ENCODE data around the gene STT3B. TPM values are rescaled to one million over a fixed set of nuclear protein-coding genes. Genes with fewer than 3 reads are reported as not detected.
A peak's percentile ranks its signal among the peaks of the same experiment; 100 is the strongest.

The STT3B gene
- total and polyA plus RNA-seq, 2 of the 13 experiments (the other 11 are each of a cell fraction or from before 2014, with no cell fraction given), result 85.0 to 205 TPM

DNA sequence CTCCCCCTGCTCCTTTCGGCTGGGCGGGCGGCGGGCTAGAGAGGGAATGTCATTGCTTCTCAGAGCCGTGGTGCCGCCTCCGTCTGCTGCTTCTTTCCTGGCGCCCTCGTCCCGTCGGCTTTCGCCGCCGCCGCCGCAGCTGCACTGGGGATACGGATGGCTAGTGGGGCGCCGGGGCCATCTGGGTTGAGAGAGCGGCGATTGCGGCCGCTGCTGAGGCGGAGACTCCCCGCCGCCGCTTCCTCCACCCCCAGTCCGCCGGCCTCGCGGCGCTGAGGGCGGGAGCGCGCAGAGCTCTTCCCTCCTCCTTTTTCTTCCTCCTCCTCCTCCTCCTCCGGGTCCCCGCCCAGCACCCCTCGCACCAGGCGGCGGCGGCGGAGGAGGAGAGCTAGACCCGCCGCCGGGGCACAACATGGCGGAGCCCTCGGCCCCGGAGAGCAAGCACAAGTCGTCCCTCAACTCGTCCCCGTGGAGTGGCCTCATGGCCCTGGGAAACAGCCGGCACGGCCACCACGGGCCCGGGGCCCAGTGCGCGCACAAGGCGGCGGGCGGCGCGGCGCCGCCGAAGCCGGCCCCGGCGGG lies at the start of gene STT3B (continued):
- TF ChIP-seq, protein P1, sequence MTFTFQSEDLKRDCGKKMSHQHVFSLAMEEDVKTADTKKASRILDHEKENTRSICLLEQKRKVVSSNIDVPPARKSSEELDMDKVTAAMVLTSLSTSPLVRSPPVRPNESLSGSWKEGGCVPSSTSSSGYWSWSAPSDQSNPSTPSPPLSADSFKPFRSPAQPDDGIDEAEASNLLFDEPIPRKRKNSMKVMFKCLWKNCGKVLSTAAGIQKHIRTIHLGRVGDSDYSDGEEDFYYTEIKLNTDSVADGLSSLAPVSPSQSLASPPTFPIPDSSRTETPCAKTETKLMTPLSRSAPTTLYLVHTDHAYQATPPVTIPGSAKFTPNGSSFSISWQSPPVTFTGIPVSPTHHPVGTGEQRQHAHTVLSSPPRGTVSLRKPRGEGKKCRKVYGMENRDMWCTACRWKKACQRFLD (CRISPR knock-in tag; IDR thresholded peaks at IDR 0.05; ENCODE audit: borderline replicate concordance), result no peak
- TF ChIP-seq ZBTB20 (CRISPR knock-in tag; IDR thresholded peaks at IDR 0.05; ENCODE audit: borderline replicate concordance, low read depth), result no peak
- no peak for TF ChIP-seq ZNF367 (CRISPR knock-in tag; IDR thresholded peaks at IDR 0.05; ENCODE audit: borderline replicate concordance)
- TF ChIP-seq ZNF484 (CRISPR knock-in tag; IDR thresholded peaks at IDR 0.05; ENCODE audit: borderline replicate concordance, low read depth), result no peak
- 0 out of 2 replicates have a peak, but pooled peaks have one; percentile 19 for TF ChIP-seq HDAC2 (CRISPR knock-in tag; IDR thresholded peaks at IDR 0.05)
- TF ChIP-seq ZFP36 (IDR thresholded peaks at IDR 0.05; ENCODE audit: borderline replicate concordance, low read depth, low read length, partially characterized antibody), result no peak
- TF ChIP-seq ZNF607 (CRISPR knock-in tag; IDR thresholded peaks at IDR 0.05; ENCODE audit: borderline replicate concordance), result no peak
- TF ChIP-seq, protein P2, sequence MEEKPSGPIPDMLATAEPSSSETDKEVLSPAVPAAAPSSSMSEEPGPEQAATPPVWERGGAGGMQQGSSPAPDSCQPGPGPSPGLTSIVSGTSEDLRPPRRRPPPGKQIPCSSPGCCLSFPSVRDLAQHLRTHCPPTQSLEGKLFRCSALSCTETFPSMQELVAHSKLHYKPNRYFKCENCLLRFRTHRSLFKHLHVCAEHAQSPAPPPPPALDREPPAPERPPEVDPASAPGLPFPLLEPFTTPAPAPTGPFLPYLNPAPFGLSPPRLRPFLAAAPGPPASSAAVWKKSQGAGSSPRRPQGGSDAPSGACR (CRISPR knock-in tag; IDR thresholded peaks at IDR 0.05), result no peak
- no peak; the same call in 1 of the 2 replicates for TF ChIP-seq POGZ (CRISPR knock-in tag; IDR thresholded peaks at IDR 0.05)
- no peak; the same call in 1 of the 2 replicates for TF ChIP-seq ZFP82 (CRISPR knock-in tag; IDR thresholded peaks at IDR 0.05; ENCODE audit: borderline replicate concordance)
- TF ChIP-seq ZBTB8A (CRISPR knock-in tag; IDR thresholded peaks at IDR 0.05; ENCODE audit: borderline replicate concordance, low read depth), result 0 out of 2 replicates have a peak, but pooled peaks have one; percentile 42
- TF ChIP-seq U2AF2 (IDR thresholded peaks at IDR 0.05; ENCODE audit: low read depth, low read length), result no peak
- TF ChIP-seq HOXD1 (CRISPR knock-in tag; IDR thresholded peaks at IDR 0.05), result no peak
- TF ChIP-seq, protein P3, sequence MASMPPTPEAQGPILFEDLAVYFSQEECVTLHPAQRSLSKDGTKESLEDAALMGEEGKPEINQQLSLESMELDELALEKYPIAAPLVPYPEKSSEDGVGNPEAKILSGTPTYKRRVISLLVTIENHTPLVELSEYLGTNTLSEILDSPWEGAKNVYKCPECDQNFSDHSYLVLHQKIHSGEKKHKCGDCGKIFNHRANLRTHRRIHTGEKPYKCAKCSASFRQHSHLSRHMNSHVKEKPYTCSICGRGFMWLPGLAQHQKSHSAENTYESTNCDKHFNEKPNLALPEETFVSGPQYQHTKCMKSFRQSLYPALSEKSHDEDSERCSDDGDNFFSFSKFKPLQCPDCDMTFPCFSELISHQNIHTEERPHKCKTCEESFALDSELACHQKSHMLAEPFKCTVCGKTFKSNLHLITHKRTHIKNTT (CRISPR knock-in tag; IDR thresholded peaks at IDR 0.05), result no peak
- TF ChIP-seq HOXA3 (CRISPR knock-in tag; IDR thresholded peaks at IDR 0.05), result no peak; the same call in 1 of the 2 replicates
- TF ChIP-seq RFX5 (IDR thresholded peaks at IDR 0.05; ENCODE audit: low read depth, low read length), result no peak
- TF ChIP-seq, protein P4, sequence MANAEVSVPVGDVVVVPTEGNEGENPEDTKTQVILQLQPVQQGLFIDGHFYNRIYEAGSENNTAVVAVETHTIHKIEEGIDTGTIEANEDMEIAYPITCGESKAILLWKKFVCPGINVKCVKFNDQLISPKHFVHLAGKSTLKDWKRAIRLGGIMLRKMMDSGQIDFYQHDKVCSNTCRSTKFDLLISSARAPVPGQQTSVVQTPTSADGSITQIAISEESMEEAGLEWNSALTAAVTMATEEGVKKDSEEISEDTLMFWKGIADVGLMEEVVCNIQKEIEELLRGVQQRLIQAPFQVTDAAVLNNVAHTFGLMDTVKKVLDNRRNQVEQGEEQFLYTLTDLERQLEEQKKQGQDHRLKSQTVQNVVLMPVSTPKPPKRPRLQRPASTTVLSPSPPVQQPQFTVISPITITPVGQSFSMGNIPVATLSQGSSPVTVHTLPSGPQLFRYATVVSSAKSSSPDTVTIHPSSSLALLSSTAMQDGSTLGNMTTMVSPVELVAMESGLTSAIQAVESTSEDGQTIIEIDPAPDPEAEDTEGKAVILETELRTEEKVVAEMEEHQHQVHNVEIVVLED (CRISPR knock-in tag; IDR thresholded peaks at IDR 0.05; ENCODE audit: borderline replicate concordance), result no peak
- TF ChIP-seq AKAP8 (CRISPR knock-in tag; IDR thresholded peaks at IDR 0.05), result no peak
- TF ChIP-seq NR3C1 (CRISPR knock-in tag; IDR thresholded peaks at IDR 0.05), result no peak
- no peak for TF ChIP-seq ZNF569 (CRISPR knock-in tag; IDR thresholded peaks at IDR 0.05; ENCODE audit: borderline replicate concordance)
- TF ChIP-seq PCBP2 (optimal IDR thresholded peaks at IDR 0.05; ENCODE audit: low read depth, low read length, poor library complexity, severe bottlenecking), result no peak
- TF ChIP-seq MEIS2 (CRISPR knock-in tag; IDR thresholded peaks at IDR 0.05), result no peak
- no peak for TF ChIP-seq GTF3A (CRISPR knock-in tag; conservative IDR thresholded peaks at IDR 0.05)
